Natural killer cell treated with Interleukin-12 subunit alpha and Interleukin-12 subunit beta and Interleukin-15 and Interleukin-18, amount 100 ng/mL, for 72 hours (primary cell): ENCODE data around the gene KIF15. TPM values are rescaled to one million over a fixed set of nuclear protein-coding genes. Genes with fewer than 3 reads are reported as not detected.

Experiments
- ATAC-seq, 2 donors: fragments of 150-1000 bp; cut with Tn5 transposase in 1 of 2; sonication (Bioruptor Pico), chemical (Tn5 transposase) in 1 of 2; 2 replicates each; pipeline ENCODE4 v1.10.0; 2021
- DNase-seq: peaks from one replicate; pipeline ENCODE4 v3.0.0; 2022; ENCODE audit warnings: low spot score
- H3K27ac Mint-ChIP-seq, 2 donors: 1 replicate in 1 of 2; 2 replicates in 1 of 2; pipeline ENCODE4 v1.8.0; 2022; ENCODE audit warnings: mixed read lengths in 2 of 2, mild to moderate bottlenecking in 1 of 2, moderate library complexity in 1 of 2
- H3K27me3 Mint-ChIP-seq, 2 donors: 1 replicate in 1 of 2; 2 replicates in 1 of 2; pipeline ENCODE4 v1.8.0; 2022; ENCODE audit warnings: mixed read lengths in 2 of 2
- H3K36me3 Mint-ChIP-seq: one replicate; pipeline ENCODE4 v1.8.0; 2022; ENCODE audit warnings: mixed read lengths
- H3K4me1 Mint-ChIP-seq, 2 donors: 1 replicate in 1 of 2; 2 replicates in 1 of 2; pipeline ENCODE4 v1.8.0; 2022; ENCODE audit warnings: low read depth in 2 of 2, mixed read lengths in 2 of 2, mild to moderate bottlenecking in 1 of 2
- H3K4me3 Mint-ChIP-seq: one replicate; pipeline ENCODE4 v1.8.0; 2022; ENCODE audit warnings: mixed read lengths
- H3K9me3 Mint-ChIP-seq: 2 replicates; pipeline ENCODE4 v1.8.0; 2022; ENCODE audit warnings: mixed read lengths
- total RNA-seq, 2 donors: library from RNA; stranded (reverse); gene quantifications; one replicate each; pipeline ENCODE4 v1.2.3, GENCODE V29; 2022

KIF15 gene
- total RNA-seq, 2 donors from 2014 or later, result 12.3 to 27.2 TPM

DNA sequence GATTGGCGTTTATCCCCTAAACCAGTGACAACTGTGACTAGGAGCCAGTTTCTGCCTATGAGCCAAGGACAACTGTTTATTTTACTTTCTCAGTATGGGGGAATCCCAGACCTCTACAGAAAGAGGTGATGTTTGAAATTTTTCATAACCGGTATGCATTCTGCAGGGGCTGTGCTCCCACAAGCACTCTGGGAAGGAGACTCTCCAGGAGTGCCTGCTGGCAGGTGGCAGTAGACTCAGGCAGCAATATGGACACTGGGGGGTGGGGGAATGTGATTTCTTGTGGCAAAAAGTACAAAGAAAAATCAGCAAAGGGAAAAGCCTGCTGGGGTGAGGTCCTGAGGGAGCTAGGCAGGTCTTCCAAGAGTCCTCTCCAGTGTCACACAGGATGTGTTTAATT is 118.7 kb downstream of the KIF15 start:
- no peak overlapping the region for H3K27ac Mint-ChIP-seq
- ATAC-seq (no peak), DNase-seq (no peak)
- H3K27me3 Mint-ChIP-seq, result peaks cover 17 to 28% of the 10 kb centered on the region in 2 donors
- H3K4me3 Mint-ChIP-seq, result no peak overlapping the region
- no peaks in the 10 kb centered on the region for H3K4me1 Mint-ChIP-seq
- H3K9me3 Mint-ChIP-seq, result no peaks in the 10 kb centered on the region
- H3K36me3 Mint-ChIP-seq, result no peaks in the 10 kb centered on the region

DNA sequence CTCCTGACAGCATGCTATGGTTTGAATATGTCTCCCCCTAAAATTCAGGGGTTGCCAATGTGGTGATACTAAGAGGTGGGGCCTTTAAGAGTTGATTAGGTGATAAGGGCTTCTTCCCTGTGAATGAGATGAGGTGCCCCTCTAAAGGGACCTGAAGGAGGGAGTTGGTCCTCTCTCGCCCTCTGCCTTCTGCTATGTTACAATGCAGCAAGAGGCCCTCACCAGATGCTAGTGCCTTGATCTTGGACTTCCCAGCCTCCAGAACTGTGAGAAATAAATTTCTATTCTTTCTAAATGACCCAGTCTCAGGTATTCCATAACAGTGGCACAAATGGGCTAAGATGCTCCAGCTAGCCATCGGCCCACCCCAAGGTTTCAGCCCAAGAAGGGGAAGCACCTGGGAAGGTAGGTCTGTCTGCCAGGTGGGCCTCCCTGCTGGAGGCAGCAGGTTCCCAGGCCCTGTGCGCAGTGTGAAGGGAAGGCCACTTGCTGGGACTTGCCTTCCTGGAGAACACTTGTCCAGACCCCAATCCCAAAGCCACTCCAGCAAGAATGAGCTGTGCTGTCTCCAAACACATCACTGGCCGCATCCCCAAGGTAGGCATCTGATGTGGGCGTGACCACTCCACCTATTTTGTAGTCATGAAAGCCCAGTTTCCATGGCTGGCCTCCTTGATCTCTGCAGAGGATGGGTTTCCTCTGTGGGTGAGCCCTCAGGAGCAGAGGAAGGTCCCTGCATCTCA is 121.8 kb downstream of the KIF15 start:
- no peak for ATAC-seq
- no peak overlapping the region for H3K27ac Mint-ChIP-seq
- H3K4me1 Mint-ChIP-seq, result no peaks in the 10 kb centered on the region
- DNase-seq, result no peak
- H3K36me3 Mint-ChIP-seq, result no peaks in the 10 kb centered on the region
- H3K4me3 Mint-ChIP-seq, result no peak overlapping the region
- peaks cover 14 to 17% of the 10 kb centered on the region in 2 donors for H3K27me3 Mint-ChIP-seq
- H3K9me3 Mint-ChIP-seq, result no peaks in the 10 kb centered on the region

DNA sequence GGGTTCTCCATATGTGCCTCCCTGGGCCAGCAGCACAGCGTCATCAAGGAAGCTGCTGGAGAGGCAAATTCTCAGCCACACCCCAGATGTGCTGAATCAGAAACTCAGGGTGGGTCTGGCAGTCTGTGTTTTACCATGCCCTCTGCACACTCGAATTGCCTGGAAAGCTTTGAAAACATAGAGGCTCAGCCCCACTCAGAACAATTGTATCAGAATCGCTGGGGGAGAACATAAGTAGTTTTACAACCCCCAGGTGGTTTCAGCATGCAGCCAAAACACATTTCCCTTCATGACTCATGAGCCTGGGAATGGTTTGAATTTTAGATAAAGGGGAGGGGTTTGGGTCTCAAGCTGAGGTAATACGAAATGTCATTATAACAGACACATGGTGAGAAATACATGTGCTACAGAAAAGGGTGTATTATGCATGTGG is 122.4 kb downstream of the KIF15 start:
- Mint-ChIP-seq H3K27ac (no peak overlapping the region), H3K9me3 (no peaks in the 10 kb centered on the region), H3K4me1 (no peaks in the 10 kb centered on the region), H3K27me3 (peaks cover 7 to 15% of the 10 kb centered on the region in 2 donors), H3K4me3 (no peak overlapping the region), H3K36me3 (no peaks in the 10 kb centered on the region)
- DNase-seq (no peak), ATAC-seq (no peak)

DNA sequence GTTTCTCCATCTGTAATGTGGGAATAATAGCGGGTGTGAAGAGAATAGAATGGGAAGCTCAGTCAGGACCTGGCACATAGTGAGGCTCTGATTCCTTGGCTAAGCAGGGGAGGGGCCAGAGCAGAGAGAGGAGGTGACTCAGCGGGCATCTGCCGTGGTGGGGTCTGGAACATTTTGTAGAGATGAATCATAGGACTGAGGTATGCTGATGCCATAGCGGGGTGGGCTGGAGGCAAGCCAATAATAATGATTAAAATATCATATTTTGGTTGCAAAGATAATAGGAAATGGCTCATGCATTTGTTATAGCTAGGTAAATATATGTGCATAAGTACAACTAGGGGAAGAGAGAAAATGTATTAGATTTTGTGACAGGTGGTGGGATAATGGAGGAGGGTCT is 124.0 kb downstream of the KIF15 start:
- ATAC-seq, result no peak
- no peak for DNase-seq
- no peak overlapping the region for H3K4me3 Mint-ChIP-seq
- H3K36me3 Mint-ChIP-seq, result no peaks in the 10 kb centered on the region
- H3K27me3 Mint-ChIP-seq, result peaks cover 6 to 15% of the 10 kb centered on the region in 2 donors
- H3K9me3 Mint-ChIP-seq, result no peaks in the 10 kb centered on the region
- no peak overlapping the region for H3K27ac Mint-ChIP-seq
- H3K4me1 Mint-ChIP-seq, result no peaks in the 10 kb centered on the region

DNA sequence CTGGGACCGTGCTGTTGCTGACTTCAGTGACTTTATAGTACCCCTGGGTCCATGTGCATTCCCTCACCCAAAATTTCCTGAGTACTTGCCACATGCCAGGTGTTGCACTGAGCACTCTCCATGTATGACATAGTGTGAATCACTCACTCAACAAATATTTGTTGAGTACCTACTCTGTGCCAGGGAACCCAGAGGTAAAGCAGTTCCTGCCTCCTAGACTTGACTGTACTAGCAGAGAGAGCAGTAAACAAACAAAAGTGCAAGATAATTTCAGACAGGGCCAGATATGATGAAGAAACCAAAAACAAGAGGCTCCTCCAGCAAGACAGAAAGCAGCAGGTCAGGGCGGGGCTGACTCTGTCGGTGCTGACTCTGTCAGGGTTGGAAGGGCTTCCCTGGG is 125.0 kb downstream of the KIF15 start:
- DNase-seq, result no peak
- ATAC-seq, result peak in 1 of 2 donors; percentile 28
- Mint-ChIP-seq H3K9me3 (no peaks in the 10 kb centered on the region), H3K4me3 (no peak overlapping the region), H3K4me1 (no peaks in the 10 kb centered on the region), H3K27ac (no peak overlapping the region), H3K27me3 (peaks cover 6 to 15% of the 10 kb centered on the region in 2 donors), H3K36me3 (no peaks in the 10 kb centered on the region)

DNA sequence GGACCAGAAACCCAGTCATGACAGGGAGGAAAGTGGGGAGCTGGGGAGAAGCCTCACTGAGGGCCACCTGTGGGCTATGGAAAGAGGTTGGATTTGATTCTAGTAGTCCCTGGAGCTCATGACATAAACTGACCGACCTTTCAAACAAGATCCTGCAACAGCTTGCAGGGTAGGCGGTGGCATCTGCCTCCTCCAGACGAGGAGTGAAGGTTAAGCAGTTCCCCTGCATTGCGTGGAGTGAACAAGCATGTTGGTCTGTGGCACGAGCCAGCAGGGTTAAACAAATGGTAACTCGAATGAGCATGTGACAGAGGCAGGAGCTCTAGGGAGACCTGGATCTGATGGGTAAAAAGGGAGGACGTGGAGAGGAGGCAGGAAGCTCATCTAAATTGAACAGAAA is 125.5 kb downstream of the KIF15 start:
- Mint-ChIP-seq H3K27ac (no peak overlapping the region), H3K4me3 (no peak overlapping the region), H3K9me3 (no peaks in the 10 kb centered on the region), H3K4me1 (no peaks in the 10 kb centered on the region), H3K27me3 (peaks cover 6 to 15% of the 10 kb centered on the region in 2 donors), H3K36me3 (no peaks in the 10 kb centered on the region)
- DNase-seq (no peak), ATAC-seq (no peak)

DNA sequence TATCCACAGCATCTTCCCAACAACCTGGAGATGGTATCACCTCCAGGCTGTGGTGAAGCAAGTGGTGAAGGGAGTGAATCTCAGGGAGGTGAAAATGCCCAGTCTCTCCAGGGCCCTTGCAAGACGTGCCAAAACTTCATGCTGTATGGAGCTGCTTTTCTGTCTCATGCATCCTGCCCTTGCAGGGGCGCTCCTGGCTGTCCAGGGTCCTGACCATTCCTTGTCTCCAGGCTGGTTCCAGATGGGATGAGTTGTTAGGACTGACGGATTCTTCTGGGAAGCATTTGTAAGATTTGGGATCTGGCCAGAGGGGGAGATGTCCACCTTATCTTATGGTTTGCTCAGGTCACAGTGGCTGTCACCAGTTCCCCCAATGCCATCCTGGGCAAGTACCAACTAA is 128.7 kb downstream of the KIF15 start:
- Mint-ChIP-seq H3K4me1 (no peaks in the 10 kb centered on the region), H3K27ac (no peak overlapping the region), H3K9me3 (no peaks in the 10 kb centered on the region), H3K36me3 (no peaks in the 10 kb centered on the region), H3K27me3 (peaks cover 0 to 8% of the 10 kb centered on the region in 2 donors), H3K4me3 (no peak overlapping the region)
- ATAC-seq, result no peak
- no peak for DNase-seq

DNA sequence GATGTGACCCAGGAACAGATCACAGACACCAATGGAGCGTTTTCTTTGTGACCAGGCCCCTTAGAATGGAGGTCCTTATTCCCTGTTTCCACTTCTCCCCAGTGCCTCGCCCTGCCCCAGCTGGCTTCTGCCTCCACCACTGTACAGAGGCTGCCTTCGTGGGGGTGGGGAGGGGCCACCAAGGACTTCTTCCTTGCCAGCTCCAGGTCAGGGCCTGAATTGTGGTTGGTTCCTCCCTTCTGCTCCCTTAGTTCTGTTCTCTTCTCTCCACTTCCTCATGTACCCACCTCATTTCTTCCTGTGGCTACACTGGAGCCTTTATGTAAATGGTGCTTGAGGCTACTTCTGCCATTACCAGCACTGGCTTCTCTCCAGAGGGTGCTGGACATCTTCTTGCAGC is 129.3 kb downstream of the KIF15 start:
- Mint-ChIP-seq H3K36me3 (no peaks in the 10 kb centered on the region), H3K9me3 (no peaks in the 10 kb centered on the region), H3K4me1 (no peaks in the 10 kb centered on the region), H3K27me3 (peaks cover 0 to 8% of the 10 kb centered on the region in 2 donors), H3K27ac (no peak overlapping the region), H3K4me3 (no peak overlapping the region)
- ATAC-seq (no peak), DNase-seq (no peak)

DNA sequence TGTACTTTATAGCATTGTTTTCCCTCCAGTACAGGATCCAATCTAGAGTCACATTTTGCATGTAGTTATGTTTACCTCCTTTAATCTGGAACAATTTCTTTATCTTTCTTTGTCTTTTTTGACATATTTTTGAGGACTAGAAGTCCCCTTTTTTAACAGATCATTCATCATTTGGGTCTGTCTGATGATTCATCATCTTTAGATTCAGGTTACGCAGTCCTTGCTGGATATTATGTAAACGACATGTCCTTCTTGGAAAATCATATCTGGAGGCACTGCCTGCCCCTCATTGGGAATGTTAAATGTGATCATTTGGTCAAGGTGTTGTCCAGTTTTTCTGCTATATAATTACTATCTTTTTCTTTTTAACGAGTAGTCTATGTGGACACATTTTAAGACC is 131.1 kb downstream of the KIF15 start:
- Mint-ChIP-seq H3K36me3 (no peaks in the 10 kb centered on the region), H3K9me3 (no peaks in the 10 kb centered on the region), H3K27me3 (no peaks in the 10 kb centered on the region), H3K4me1 (no peaks in the 10 kb centered on the region), H3K4me3 (no peak overlapping the region), H3K27ac (no peak overlapping the region)
- DNase-seq (no peak), ATAC-seq (no peak)

DNA sequence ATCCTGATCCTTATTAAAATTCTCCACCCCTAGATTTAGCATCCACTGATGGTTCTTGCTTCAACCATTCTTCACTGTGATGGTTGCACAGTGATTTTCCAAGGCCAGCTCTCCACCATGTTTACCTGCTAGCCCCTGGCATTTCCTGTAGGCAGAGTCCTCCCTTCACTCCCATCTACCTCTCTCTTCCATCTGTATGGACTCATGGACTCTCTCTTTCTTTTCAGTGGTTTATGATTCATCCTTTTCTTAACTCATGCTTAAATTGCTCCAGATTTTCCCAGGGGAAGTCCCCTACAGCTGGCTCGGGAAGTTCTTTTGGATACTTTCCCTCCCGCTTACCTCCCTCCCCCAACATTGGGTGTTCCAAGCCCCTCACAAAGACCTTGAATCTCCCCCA is 131.5 kb downstream of the KIF15 start:
- Mint-ChIP-seq H3K36me3 (no peaks in the 10 kb centered on the region), H3K27ac (no peak overlapping the region), H3K4me1 (no peaks in the 10 kb centered on the region), H3K27me3 (no peaks in the 10 kb centered on the region), H3K4me3 (no peak overlapping the region), H3K9me3 (no peaks in the 10 kb centered on the region)
- DNase-seq (no peak), ATAC-seq (no peak)

DNA sequence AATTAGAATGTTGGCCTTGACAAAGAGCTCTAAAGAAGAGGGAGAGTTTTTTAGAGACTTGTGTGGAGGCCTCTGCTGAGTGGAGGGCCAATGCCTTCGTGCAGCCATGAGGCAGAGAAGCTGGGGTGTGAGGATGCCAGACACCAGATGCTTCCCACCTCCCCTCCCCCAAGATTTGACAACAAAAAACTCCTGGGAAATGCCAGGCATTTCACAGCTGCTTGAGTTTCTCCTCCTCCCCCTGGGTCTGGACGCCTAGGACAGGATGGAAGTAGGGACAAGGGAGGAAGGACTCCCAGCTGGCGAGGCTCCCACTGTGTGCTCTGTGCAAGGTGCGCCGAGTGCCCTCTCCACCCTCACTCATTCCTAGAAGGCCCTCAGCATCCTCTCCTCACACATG is 132.9 kb downstream of the KIF15 start:
- ATAC-seq (no peak), DNase-seq (no peak)
- H3K27me3 Mint-ChIP-seq, result peaks cover 0 to under 1% of the 10 kb centered on the region in 2 donors
- no peaks in the 10 kb centered on the region for H3K36me3 Mint-ChIP-seq
- no peaks in the 10 kb centered on the region for H3K9me3 Mint-ChIP-seq
- no peak overlapping the region for H3K4me3 Mint-ChIP-seq
- H3K4me1 Mint-ChIP-seq, result no peaks in the 10 kb centered on the region
- no peak overlapping the region for H3K27ac Mint-ChIP-seq

DNA sequence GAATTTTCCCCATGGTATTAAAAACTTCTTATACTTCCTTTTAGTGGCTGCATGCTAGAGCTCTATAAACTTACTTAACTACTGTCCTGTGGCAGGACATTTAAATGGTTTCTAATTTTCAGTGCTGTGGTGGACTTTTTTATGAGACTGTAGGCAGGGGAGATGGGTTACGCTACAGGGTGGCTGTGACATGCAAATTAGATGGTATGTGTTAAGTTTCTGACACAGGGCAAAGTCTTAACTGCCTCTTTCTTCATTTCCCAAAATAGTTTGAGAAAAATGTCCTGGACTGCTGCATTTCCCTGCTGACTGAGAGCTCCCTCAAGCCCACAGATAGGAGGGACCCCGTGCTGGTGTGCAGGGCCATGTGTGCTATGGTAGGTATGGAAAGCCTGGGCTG is 134.8 kb downstream of the KIF15 start:
- Mint-ChIP-seq H3K4me3 (no peak overlapping the region), H3K36me3 (no peaks in the 10 kb centered on the region), H3K4me1 (peaks cover 0 to 11% of the 10 kb centered on the region in 2 donors), H3K9me3 (no peaks in the 10 kb centered on the region), H3K27ac (no peak overlapping the region), H3K27me3 (peaks cover 9 to 11% of the 10 kb centered on the region in 2 donors)
- ATAC-seq (no peak), DNase-seq (no peak)

DNA sequence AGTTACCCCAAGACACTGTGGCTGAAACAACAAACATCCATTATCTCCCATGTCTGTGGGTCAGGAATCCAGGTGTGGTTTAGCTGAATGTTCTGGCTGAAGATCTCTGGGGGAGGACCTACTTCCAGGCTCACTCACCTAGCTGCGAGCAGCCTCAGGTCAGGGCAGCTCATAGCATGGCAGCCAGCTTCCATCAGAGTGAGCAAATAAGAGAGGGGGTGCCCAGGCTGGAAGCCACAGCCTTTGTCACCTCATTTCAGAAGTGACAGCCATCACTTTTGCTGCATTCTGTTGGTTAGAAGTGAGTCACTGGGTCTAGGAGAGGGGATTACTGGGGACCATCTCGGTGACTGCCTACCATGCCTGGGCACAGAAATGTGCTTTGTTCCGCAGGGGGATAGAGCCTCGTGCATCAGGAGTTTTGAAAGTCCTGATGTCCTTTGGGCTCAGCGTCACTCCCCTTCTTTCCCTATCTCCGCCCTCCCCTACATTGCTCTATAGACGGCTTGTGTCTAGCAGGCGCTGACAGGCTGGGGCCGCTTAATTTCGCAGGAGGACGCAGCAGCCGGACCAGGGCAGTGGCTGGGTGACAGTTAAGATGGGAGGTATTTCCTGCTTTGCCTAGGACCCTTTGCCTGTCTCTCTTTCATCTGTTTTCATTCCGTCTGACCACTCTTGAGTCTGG is 138.2 kb downstream of the KIF15 start:
- Mint-ChIP-seq H3K9me3 (no peaks in the 10 kb centered on the region), H3K27me3 (peaks cover 11 to 19% of the 10 kb centered on the region in 2 donors), H3K36me3 (no peaks in the 10 kb centered on the region), H3K4me3 (no peak overlapping the region), H3K27ac (no peak overlapping the region), H3K4me1 (peaks cover 0 to 11% of the 10 kb centered on the region in 2 donors)
- DNase-seq, result no peak
- ATAC-seq, result peak in 1 of 2 donors; percentile 54

DNA sequence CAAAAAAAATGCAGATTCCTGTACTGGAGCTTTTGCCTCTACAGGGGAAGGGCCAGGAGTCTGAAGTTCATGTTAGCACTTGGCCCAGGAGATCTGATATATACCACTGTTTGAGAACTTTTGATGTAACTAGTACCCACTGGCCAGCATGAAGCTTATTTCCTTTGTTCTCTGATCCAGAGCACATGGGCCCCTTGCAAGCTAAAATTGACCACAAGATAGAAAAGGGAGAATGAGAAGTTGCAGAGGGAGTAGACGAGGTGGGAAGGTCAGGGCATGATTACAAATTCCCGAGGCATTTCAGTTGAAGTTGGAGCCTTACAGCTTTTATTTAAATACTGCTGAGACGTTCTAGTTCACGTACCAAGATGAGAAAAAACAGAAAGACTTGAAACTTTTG is 141.0 kb downstream of the KIF15 start:
- Mint-ChIP-seq H3K9me3 (no peaks in the 10 kb centered on the region), H3K4me1 (peaks cover 0 to 11% of the 10 kb centered on the region in 2 donors), H3K4me3 (no peak overlapping the region), H3K27me3 (peaks cover 16 to 29% of the 10 kb centered on the region in 2 donors), H3K36me3 (no peaks in the 10 kb centered on the region), H3K27ac (no peak overlapping the region)
- ATAC-seq (no peak), DNase-seq (no peak)
